Hindlimb muscle (tissue), 1 donor: Measurements from ENCODE around the gene EIF2B5. TPM values are rescaled to one million over a fixed set of nuclear protein-coding genes. Genes with fewer than 3 reads are reported as not detected.

Source experiments
- polyA plus RNA-seq: library from polyadenylated mRNA; unstranded; fragments of 120-200 nt; gene quantifications from one replicate; pipeline ENCODE4 v1.2.1, GENCODE V29; 2013; ENCODE audit not compliant: insufficient read length

Gene EIF2B5
- polyA plus RNA-seq, 1 donor: 41.3 TPM

Other genes with a start within 250 kb of the EIF2B5 start
- gene ABCC5, start 117.5 kb upstream of the EIF2B5 start, polyA plus RNA-seq: 28.1 TPM
- not detected for gene HTR3D, start 103.6 kb upstream of the EIF2B5 start, polyA plus RNA-seq
- not detected for gene HTR3C, start 82.3 kb upstream of the EIF2B5 start, polyA plus RNA-seq
- gene HTR3E, start 38.3 kb upstream of the EIF2B5 start, polyA plus RNA-seq: 0.14 TPM
- 97.4 TPM for gene DVL3, start 20.0 kb downstream of the EIF2B5 start, polyA plus RNA-seq
- gene AP2M1, start 39.5 kb downstream of the EIF2B5 start, polyA plus RNA-seq: 175 TPM
- gene ABCF3, start 50.8 kb downstream of the EIF2B5 start, polyA plus RNA-seq: 51.5 TPM
- 0.63 TPM for gene VWA5B2, start 94.2 kb downstream of the EIF2B5 start, polyA plus RNA-seq
- gene ALG3, start 113.6 kb downstream of the EIF2B5 start, polyA plus RNA-seq: 25.5 TPM
- 1.0 TPM for gene EEF1AKMT4, start 114.3 kb downstream of the EIF2B5 start, polyA plus RNA-seq
- gene CAMK2N2, start 126.2 kb downstream of the EIF2B5 start, polyA plus RNA-seq: not detected
- gene ECE2, start 140.7 kb downstream of the EIF2B5 start, polyA plus RNA-seq: not detected
- 169 TPM for gene PSMD2, start 163.9 kb downstream of the EIF2B5 start, polyA plus RNA-seq
- 197 TPM for gene EIF4G1, start 179.2 kb downstream of the EIF2B5 start, polyA plus RNA-seq
- gene FAM131A, start 202.2 kb downstream of the EIF2B5 start, polyA plus RNA-seq: 9.7 TPM
- 4.8 TPM for gene CLCN2, start 226.2 kb downstream of the EIF2B5 start, polyA plus RNA-seq
- gene POLR2H, start 226.4 kb downstream of the EIF2B5 start, polyA plus RNA-seq: 42.2 TPM
- 2.5 TPM for gene THPO, start 242.8 kb downstream of the EIF2B5 start, polyA plus RNA-seq
- 18.7 TPM for gene CHRD, start 244.7 kb downstream of the EIF2B5 start, polyA plus RNA-seq